MM.1S (cell line): ENCODE data around the gene PNPLA2.

Experiments used
- DNase-seq: peaks from one replicate; pipeline ENCODE4 v3.0.0-alpha.2; 2015
- H2AFZ ChIP-seq: fragments of 300-600 bp; sonication (generic); 2 replicates; pipeline ENCODE4 v1.6.0; 2016; ENCODE audit warnings: antibody characterized with exemption, low read length
- H3F3A ChIP-seq: fragments of 300-600 bp; sonication (generic); 2 replicates; pipeline ENCODE4 v1.6.1; 2016; ENCODE audit warnings: mild to moderate bottlenecking, antibody characterized with exemption, low read length, moderate library complexity, mixed read lengths; ENCODE audit not compliant: insufficient read depth
- H3K27ac ChIP-seq: fragments of 300-600 bp; sonication (generic); 2 replicates; pipeline ENCODE4 v1.5.1; 2016; ENCODE audit warnings: mild to moderate bottlenecking, low read length
- H3K27me3 ChIP-seq: fragments of 300-600 bp; sonication (generic); replicated peaks from 2 replicates; pipeline ENCODE4 v1.6.0; 2016; ENCODE audit warnings: low read length; ENCODE audit not compliant: insufficient read depth
- H3K36me3 ChIP-seq: fragments of 300-600 bp; sonication (generic); replicated peaks from 2 replicates; pipeline ENCODE4 v1.6.1; 2016; ENCODE audit warnings: mild to moderate bottlenecking, low read length, mixed read lengths; ENCODE audit not compliant: insufficient read depth
- H3K4me1 ChIP-seq: fragments of 300-600 bp; sonication (generic); 2 replicates; pipeline ENCODE4 v1.6.1; 2016; ENCODE audit warnings: low read length, mixed read lengths
- H3K4me2 ChIP-seq: fragments of 300-600 bp; sonication (generic); 2 replicates; pipeline ENCODE4 v1.6.0; 2016; ENCODE audit warnings: low read depth, low read length
- H3K4me3 ChIP-seq: fragments of 300-600 bp; sonication (generic); 2 replicates; pipeline ENCODE4 v1.5.1; 2016; ENCODE audit warnings: low read length, mixed read lengths
- H3K79me2 ChIP-seq: fragments of 300-600 bp; sonication (generic); 2 replicates; pipeline ENCODE4 v1.6.1; 2016; ENCODE audit warnings: mixed run types, low read length, mixed read lengths
- H3K9ac ChIP-seq: fragments of 300-600 bp; sonication (generic); 2 replicates; pipeline ENCODE4 v1.6.1; 2016; ENCODE audit warnings: low read length, mixed read lengths
- H3K9me2 ChIP-seq: fragments of 300-600 bp; sonication (generic); replicated peaks from 2 replicates; pipeline ENCODE4 v1.6.1; 2016; ENCODE audit warnings: mild to moderate bottlenecking, low read length, mixed read lengths; ENCODE audit not compliant: insufficient read depth
- H3K9me3 ChIP-seq: fragments of 300-600 bp; sonication (generic); replicated peaks from 2 replicates; pipeline ENCODE4 v1.6.1; 2016; ENCODE audit warnings: mild to moderate bottlenecking, low read length, mixed read lengths; ENCODE audit not compliant: insufficient read depth
- H4K20me1 ChIP-seq: fragments of 300-600 bp; sonication (generic); 2 replicates; pipeline ENCODE4 v1.6.1; 2016; ENCODE audit warnings: mild to moderate bottlenecking, low read length, moderate library complexity, mixed read lengths; ENCODE audit not compliant: insufficient read depth
- EZH2 ChIP-seq: fragments of 300-600 bp; sonication (generic); optimal IDR thresholded peaks from 2 replicates; pipeline ENCODE3; 2017; ENCODE audit warnings: low read depth, mild to moderate bottlenecking, antibody characterized with exemption, low read length, mixed read lengths
- EZH2phosphoT487 ChIP-seq: fragments of 300-600 bp; sonication (generic); IDR thresholded peaks from 2 replicates; pipeline ENCODE4 v1.6.1; 2018; ENCODE audit warnings: antibody characterized with exemption, low read length
- TF ChIP-seq, protein P1 (sequence below): fragments of 300-600 bp; sonication (generic); IDR thresholded peaks from 2 replicates; pipeline ENCODE4 v1.5.1; 2016; ENCODE audit warnings: antibody characterized with exemption, low read length, mixed read lengths

PNPLA2 gene

DNA sequence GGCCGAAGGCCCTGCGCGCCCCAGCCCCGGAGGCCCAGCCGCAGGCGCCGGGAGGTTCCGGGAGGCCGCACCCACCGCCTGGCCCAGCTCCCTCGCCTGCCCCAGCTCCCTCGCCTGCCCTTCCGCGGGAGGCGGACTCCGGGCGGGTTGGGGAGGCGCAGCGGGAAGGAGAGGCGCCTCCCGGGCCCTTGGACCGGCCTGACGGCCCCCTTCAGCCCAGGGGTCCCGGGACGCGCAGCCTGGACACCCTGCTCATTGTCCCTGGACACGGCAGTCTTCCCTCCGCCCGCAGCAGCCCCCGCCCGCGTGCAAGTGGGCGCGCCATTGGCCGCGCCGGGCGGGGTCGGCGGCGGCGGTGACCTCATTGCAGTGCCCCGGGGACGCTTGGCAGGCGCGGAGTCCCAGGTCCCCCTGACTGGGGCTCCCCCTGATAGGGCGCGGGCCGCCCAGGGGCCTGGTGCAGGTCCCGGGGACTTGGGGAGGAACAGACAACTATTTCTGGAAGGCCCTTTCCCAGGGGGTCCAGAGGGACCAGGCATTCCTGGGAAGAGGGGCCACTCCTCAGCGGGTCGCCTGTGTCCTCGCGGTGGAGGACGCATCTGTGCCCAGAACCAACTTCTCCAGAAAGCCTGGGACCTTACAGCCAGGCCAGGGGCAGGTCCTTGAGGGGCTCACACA is 14.5 kb downstream of the PNPLA2 start:
- Histone ChIP-seq H3K9ac (peak overlapping the region; percentile 58; the same call in 1 of the 2 replicates), H3K27ac (no peak overlapping the region)
- DNase-seq = peak; percentile 33

DNA sequence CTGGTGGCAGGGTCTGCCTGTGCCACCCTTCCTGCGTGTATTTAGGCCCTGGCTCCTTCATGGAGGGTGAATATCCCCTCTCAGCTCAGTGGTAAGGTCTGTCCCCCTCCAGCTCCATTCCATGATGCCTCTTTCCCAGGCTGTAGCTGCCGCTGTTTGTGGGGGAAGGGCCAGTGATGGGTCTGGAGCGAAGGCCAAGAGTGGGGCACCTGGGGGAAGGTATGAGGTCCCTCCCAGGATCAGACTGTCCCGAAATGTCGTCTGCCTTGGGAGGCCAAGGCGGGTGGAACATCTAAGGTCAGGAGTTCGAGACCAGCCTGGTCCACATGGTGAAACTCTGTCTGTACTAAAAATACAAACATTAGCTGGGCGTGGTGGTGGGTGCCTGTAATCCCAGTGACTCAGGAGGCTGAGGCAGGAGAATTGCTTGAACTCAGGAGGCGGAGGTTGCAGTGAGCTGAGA is 15.2 kb downstream of the PNPLA2 start:
- Histone ChIP-seq H3K79me2 (peaks cover 6% of the 10 kb centered on the region), H3F3A (no peaks in the 10 kb centered on the region), H3K9me2 (no peaks in the 10 kb centered on the region), H3K36me3 (no peaks in the 10 kb centered on the region), H3K4me3 (peak overlapping the region; percentile 62), H3K27ac (no peak overlapping the region), H4K20me1 (no peaks in the 10 kb centered on the region), H3K9me3 (no peaks in the 10 kb centered on the region), H2AFZ (no peak overlapping the region), H3K9ac (no peak overlapping the region), H3K4me1 (peaks cover 20% of the 10 kb centered on the region), H3K4me2 (peak overlapping the region; percentile 93; the same call in 1 of the 2 replicates), H3K27me3 (peaks cover 14% of the 10 kb centered on the region)
- no peak for DNase-seq
- no peak for TF ChIP-seq EZH2
- TF ChIP-seq, protein P1, sequence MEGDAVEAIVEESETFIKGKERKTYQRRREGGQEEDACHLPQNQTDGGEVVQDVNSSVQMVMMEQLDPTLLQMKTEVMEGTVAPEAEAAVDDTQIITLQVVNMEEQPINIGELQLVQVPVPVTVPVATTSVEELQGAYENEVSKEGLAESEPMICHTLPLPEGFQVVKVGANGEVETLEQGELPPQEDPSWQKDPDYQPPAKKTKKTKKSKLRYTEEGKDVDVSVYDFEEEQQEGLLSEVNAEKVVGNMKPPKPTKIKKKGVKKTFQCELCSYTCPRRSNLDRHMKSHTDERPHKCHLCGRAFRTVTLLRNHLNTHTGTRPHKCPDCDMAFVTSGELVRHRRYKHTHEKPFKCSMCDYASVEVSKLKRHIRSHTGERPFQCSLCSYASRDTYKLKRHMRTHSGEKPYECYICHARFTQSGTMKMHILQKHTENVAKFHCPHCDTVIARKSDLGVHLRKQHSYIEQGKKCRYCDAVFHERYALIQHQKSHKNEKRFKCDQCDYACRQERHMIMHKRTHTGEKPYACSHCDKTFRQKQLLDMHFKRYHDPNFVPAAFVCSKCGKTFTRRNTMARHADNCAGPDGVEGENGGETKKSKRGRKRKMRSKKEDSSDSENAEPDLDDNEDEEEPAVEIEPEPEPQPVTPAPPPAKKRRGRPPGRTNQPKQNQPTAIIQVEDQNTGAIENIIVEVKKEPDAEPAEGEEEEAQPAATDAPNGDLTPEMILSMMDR = no peak
- TF ChIP-seq EZH2phosphoT487 = no peak

More for the DNA sequence above, 14.5 kb downstream of the PNPLA2 start:
- Histone ChIP-seq H3F3A (peaks cover 1% of the 10 kb centered on the region; the same call in 1 of the 2 replicates), H3K79me2 (peaks cover 6% of the 10 kb centered on the region), H3K4me1 (peaks cover 21% of the 10 kb centered on the region), H3K36me3 (no peaks in the 10 kb centered on the region), H2AFZ (no peak overlapping the region), H4K20me1 (no peaks in the 10 kb centered on the region), H3K4me2 (peak overlapping the region; percentile 93), H3K27me3 (peaks cover 15% of the 10 kb centered on the region), H3K4me3 (peak overlapping the region; percentile 62), H3K9me3 (no peaks in the 10 kb centered on the region), H3K9me2 (no peaks in the 10 kb centered on the region)
- TF ChIP-seq EZH2phosphoT487 (no peak), EZH2 (no peak)
- TF ChIP-seq, protein P1 = no peak

DNA sequence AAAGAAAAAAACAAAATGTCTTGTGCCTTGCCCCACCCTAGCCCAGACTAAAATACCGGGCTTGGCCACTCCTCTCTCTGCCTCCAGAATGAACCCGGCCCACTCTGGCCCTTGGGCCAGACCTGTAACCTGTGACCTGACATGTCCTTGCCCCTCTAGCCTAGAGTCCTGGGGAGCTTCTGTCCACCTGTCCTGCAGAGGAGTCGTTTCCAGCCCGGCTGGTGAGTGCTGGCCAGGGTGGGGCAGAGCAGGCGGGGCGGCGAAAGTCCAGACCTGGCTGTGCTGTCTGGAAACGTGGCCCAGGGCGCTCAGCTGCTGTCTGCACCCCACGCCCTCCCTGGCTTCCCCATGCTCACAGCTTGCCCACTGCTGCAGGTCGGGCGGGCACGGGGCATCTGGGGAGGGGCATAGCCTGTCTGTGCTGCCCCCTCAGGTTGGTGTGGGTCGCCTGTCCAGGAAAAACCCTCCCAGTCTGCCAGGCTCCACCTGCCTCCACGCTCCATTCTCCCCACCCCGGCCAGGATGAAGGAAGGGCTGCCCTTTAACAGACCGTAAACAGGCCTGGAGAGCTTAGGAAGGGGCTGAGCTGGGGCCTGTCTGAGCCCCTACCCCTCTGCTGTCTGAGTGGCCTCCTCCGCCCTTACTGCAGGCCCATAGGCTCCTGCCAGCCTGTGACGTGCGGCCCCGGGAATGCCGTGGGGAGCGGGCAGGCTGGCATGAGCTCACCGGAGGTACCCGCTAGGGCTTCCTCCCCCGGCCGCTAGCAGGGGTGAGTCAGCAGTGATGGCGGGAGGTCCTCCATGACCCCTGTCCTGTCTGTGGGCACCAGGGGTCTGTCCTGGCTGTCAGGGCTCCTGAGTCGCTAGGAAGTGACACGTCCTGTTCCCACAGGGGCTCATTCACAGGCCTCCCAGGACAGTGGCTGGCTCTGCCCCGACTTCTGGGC is 15.9 kb downstream of the PNPLA2 start:
- TF ChIP-seq EZH2phosphoT487 (no peak), EZH2 (no peak)
- H3K79me2 ChIP-seq = peaks cover 10% of the 10 kb centered on the region
- H3K9me3 ChIP-seq = no peaks in the 10 kb centered on the region
- no peak overlapping the region for H3K4me2 ChIP-seq
- H2AFZ ChIP-seq = no peak overlapping the region
- H3K36me3 ChIP-seq = no peaks in the 10 kb centered on the region
- H3F3A ChIP-seq = no peaks in the 10 kb centered on the region
- no peaks in the 10 kb centered on the region for H4K20me1 ChIP-seq
- no peak overlapping the region for H3K27ac ChIP-seq
- H3K4me1 ChIP-seq = peaks cover 12% of the 10 kb centered on the region
- H3K9me2 ChIP-seq = no peaks in the 10 kb centered on the region
- no peak overlapping the region for H3K9ac ChIP-seq
- H3K27me3 ChIP-seq = peaks cover 7% of the 10 kb centered on the region; the same call in 1 of the 2 replicates
- H3K4me3 ChIP-seq = no peak overlapping the region
- no peak for DNase-seq
